IPS-18a (cell line): Measurements from ENCODE around the gene NLK.
"Not testable (repeated sequence)": the region's sequence is repeated elsewhere in the genome, so short reads cannot be mapped to it uniquely, and the experiment has no call there.

Experiments
- H3K27ac ChIP-seq: one replicate; pipeline ENCODE4 v1.5.1; 2013; ENCODE audit warnings: low read length
- H3K27me3 ChIP-seq: one replicate; pipeline ENCODE4 v1.6.1; 2013; ENCODE audit warnings: mild to moderate bottlenecking, low read length; ENCODE audit not compliant: control insufficient read depth, insufficient read depth
- H3K36me3 ChIP-seq: one replicate; pipeline ENCODE4 v1.6.1; 2013; ENCODE audit warnings: low read depth, low read length; ENCODE audit not compliant: control insufficient read depth
- H3K4me1 ChIP-seq: one replicate; pipeline ENCODE4 v1.6.1; 2013; ENCODE audit warnings: low read depth, low read length; ENCODE audit not compliant: control insufficient read depth
- H3K4me3 ChIP-seq: one replicate; pipeline ENCODE4 v1.5.1; 2013; ENCODE audit warnings: low read length
- H3K9ac ChIP-seq: one replicate; pipeline ENCODE4 v1.6.1; 2013; ENCODE audit warnings: mild to moderate bottlenecking, low read length, moderate library complexity
- H3K9me3 ChIP-seq: one replicate; pipeline ENCODE4 v1.6.1; 2013; ENCODE audit warnings: low read depth, low read length; ENCODE audit not compliant: control insufficient read depth

NLK gene

DNA sequence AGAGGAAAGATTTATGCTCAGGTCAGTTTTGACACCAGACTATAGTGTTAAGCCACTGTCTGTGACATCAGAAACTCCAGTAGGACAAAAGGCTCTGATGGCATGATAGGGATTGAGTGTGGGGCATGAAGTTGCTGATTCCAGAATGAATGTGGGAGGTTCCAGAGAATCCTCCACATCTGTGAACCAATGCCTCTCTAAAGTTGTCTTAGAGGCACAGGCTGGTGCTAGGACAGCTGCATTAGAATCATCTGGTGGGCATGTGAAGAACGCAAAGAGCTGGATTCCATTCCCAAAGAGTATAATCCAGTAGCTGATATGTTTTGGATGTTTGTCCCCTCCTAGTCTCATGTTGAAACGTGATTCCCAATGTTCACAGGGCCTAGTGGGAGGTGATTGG lies 32.1 kb upstream of the NLK start:
- no peak overlapping the region for H3K9ac ChIP-seq
- H3K9me3 ChIP-seq: no peaks in the 10 kb centered on the region
- no peak overlapping the region for H3K27ac ChIP-seq
- no peaks in the 10 kb centered on the region for H3K4me1 ChIP-seq
- no peaks in the 10 kb centered on the region for H3K27me3 ChIP-seq
- H3K36me3 ChIP-seq: no peaks in the 10 kb centered on the region
- H3K4me3 ChIP-seq: no peak overlapping the region

DNA sequence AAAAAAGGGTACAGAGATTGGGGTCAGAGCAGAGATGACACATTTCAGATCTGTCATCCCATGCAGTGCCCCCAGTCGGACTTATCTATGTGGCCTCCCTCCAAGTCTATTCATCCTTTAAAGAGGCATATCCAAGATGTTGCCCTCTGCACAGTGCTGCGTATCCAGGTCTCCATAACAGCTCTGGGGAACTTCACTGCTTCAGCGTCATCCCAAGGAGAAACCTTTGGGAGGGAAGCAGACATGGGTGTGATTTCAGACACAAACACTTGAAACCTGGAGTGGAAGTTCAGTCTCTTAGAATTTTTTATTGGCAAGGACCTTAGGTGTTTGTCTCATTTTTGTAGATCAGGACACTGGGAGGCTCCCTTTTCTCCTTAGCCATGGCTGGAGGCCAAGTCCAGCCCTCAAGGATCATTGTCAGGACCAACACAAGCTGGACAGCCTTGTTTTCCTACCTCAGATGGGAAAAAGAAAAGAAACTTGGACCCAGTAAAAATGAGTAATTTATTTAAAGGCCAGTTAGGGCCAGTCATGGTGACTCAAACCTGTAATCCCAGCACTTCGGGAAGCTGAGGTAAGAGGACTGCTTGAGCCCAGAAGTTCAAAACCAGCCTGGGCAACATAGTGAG lies 23.9 kb upstream of the NLK start:
- Histone ChIP-seq H3K27ac (no peak overlapping the region), H3K4me3 (no peak overlapping the region), H3K9ac (no peak overlapping the region), H3K27me3 (no peaks in the 10 kb centered on the region), H3K4me1 (no peaks in the 10 kb centered on the region), H3K9me3 (no peaks in the 10 kb centered on the region), H3K36me3 (no peaks in the 10 kb centered on the region)

DNA sequence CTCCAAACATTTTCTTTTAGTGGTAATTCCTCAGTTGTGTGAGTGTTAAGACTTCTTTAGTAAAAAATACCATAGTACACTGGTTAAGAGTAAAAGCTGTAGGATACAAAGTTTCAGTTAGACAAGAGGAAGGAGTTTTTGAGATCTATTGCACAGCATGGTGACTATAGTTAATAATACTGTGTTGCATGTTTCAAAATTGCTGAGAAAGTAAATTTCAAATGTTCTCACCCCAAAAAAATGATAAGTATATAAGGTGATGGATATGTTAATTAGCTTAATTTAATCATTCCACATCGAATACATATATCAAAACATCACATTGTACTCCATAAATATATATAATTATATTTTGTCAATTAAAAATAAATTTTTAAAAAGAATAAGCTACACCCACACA lies 22.0 kb upstream of the NLK start:
- Histone ChIP-seq H3K4me3 (no peak overlapping the region), H3K27me3 (no peaks in the 10 kb centered on the region), H3K9ac (no peak overlapping the region), H3K4me1 (no peaks in the 10 kb centered on the region), H3K27ac (no peak overlapping the region), H3K36me3 (no peaks in the 10 kb centered on the region), H3K9me3 (no peaks in the 10 kb centered on the region)

DNA sequence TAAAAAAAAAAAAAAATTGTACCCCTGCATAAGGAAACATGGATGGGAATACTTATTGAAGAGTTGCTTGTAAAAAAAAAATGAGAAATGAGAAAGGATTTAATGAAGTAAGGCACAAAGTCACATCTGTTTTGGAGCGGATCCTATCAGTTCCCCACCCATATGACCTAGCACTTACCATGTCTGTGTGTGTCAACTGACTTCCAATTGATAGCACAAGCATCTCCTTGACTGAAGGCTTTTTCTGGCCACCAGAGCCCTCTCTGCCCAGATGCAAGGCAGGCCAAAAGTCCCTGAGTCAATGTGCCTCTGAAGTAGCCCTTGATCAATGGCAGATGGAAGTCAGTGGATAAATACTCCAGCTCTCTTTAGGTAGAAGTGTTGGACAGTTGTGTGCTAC lies 13.4 kb upstream of the NLK start:
- H3K27me3 ChIP-seq: no peaks in the 10 kb centered on the region
- no peaks in the 10 kb centered on the region for H3K4me1 ChIP-seq
- H3K9me3 ChIP-seq: no peaks in the 10 kb centered on the region
- no peaks in the 10 kb centered on the region for H3K36me3 ChIP-seq
- no peak overlapping the region for H3K9ac ChIP-seq
- no peak overlapping the region for H3K27ac ChIP-seq
- no peak overlapping the region for H3K4me3 ChIP-seq

DNA sequence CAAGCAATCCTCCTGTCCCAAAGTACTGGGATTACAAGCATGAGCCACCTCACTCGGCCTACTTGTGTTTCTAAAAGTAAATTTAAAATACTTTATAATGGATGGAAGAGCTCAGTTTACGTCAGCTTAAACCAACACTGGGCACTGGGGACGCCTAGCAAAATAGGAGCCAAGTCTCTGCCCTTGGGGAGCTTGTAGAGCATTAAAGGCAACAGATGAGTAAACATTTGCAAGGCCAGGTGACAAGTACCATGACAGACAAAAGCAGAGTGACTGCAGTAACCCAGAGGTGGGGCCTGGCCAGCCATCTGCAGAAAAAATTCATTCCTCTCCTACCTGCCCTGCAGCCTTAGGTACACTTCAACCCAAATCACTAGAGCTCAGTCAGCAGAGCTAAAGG lies 12.1 kb upstream of the NLK start:
- H3K27ac ChIP-seq: no peak overlapping the region
- H3K4me3 ChIP-seq: no peak overlapping the region

DNA sequence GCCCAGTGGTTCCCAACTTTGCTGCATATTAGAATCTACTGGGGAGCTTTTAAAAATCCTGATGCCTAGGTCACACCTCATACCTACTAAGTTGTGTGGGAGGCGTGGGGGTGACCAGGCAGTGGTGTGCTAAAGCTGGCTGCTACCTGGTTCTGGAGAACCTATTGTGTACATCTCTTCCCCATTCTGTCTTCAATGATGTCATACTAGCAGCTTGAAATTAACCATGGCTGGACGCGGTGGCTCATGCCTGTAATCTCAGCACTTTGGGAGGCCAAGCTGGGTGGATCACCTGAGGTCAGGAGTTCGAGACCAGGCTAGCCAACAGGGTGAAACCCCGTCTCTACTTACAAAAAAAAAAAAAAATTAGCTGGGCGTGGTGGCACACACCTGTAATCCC lies 11.3 kb upstream of the NLK start:
- H3K4me3 ChIP-seq: no peak overlapping the region
- H3K27me3 ChIP-seq: no peaks in the 10 kb centered on the region
- H3K9me3 ChIP-seq: no peaks in the 10 kb centered on the region
- no peaks in the 10 kb centered on the region for H3K36me3 ChIP-seq
- H3K9ac ChIP-seq: no peak overlapping the region
- no peaks in the 10 kb centered on the region for H3K4me1 ChIP-seq
- no peak overlapping the region for H3K27ac ChIP-seq

More for the DNA sequence above, 12.1 kb upstream of the NLK start:
- Histone ChIP-seq H3K27me3 (no peaks in the 10 kb centered on the region), H3K36me3 (no peaks in the 10 kb centered on the region), H3K9me3 (no peaks in the 10 kb centered on the region), H3K9ac (no peak overlapping the region), H3K4me1 (no peaks in the 10 kb centered on the region)

DNA sequence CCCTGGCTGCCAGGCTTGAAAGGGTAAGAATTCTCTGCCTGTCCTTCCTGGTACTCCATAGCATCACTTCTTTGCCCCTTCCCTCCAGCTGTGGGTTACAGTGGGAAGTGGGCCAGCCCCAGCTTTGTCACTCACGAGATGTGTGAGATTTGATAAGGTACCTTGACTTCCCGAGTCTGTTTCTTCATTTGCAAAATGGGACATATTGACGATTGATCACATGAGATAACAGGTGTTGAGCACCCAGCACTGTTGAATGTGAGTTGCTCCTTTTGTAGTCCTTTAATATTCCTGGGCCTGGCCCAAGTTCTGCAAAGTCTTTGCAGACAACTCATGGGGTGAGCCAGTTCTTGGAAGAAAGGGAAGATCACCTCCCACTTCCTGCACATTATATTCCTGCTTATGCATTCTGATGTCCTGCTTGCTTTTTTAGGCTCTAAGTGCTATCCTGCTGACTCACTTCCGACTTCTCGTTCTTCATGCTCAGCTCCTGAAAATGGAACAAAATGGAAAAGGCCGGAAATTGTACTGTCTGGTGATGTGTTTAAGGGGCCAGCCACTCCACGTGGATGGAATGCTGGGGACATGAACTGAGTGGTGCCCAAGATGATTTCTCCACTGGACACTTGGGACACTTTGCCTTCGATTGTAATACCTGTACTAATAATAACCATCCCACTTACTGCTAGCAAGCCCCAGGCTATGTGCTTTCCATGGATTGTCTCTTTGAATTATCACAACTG lies 8.3 kb upstream of the NLK start:
- H3K9ac ChIP-seq: no peak overlapping the region
- H3K9me3 ChIP-seq: no peaks in the 10 kb centered on the region
- no peaks in the 10 kb centered on the region for H3K27me3 ChIP-seq
- H3K36me3 ChIP-seq: no peaks in the 10 kb centered on the region
- no peak overlapping the region for H3K4me3 ChIP-seq
- no peaks in the 10 kb centered on the region for H3K4me1 ChIP-seq
- H3K27ac ChIP-seq: no peak overlapping the region

DNA sequence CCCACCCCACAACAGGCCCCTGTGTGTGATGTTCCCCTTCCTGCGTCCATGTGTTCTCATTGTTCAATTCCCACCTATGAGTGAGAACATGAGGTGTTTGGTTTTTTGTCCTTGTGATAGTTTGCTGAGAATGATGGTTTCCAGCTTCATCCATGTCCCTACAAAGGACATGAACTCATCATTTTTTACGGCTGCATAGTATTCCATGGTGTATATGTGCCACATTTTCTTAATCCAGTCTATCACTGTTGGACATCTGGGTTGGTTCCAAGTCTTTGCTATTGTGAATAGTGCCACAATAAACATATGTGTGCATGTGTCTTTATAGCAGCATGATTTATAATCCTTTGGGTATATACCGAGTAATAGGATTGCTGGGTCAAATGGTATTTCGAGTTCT lies 7.0 kb upstream of the NLK start:
- H3K9ac ChIP-seq, H3K4me3 ChIP-seq, H3K27ac ChIP-seq, H3K9me3 ChIP-seq, H3K36me3 ChIP-seq, H3K27me3 ChIP-seq, H3K4me1 ChIP-seq: not testable (repeated sequence)

DNA sequence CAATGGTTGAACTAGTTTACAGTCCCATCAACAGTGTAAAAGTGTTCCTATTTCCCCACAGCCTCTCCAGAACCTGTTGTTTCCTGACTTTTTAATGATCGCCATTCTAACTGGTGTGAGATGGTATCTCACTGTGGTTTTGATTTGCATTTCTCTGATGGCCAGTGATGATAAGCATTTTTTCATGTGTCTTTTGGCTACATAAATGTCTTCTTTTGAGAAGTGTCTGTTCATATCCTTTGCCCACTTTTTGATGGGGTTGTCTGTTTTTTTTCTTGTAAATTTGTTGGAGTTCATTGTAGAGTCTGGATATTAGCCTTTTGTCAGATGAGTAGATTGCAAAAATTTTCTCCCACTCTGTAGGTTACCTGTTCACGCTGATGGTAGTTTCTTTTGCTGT lies 6.6 kb upstream of the NLK start:
- not testable (repeated sequence) for H3K27me3 ChIP-seq, H3K9me3 ChIP-seq, H3K27ac ChIP-seq, H3K36me3 ChIP-seq, H3K4me3 ChIP-seq, H3K4me1 ChIP-seq, H3K9ac ChIP-seq

DNA sequence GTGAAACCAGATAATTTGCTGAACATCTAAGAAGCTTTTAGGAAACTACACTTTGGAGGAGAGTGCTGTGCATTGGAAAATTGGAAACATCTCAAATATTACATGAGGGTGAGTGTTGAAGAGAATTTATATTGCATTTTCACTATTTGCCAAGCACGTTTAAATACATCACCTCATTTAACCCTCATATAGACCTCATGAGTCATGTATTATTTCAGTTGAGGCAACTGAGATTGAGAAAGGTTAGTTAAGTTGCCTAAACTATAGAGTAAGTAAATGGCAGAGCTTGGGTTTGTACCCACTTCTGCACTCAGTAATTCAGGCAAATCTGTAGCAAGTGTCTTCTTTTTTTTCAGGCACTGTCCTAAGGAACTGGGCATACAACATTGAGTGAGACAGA lies 3.7 kb upstream of the NLK start:
- no peak overlapping the region for H3K4me3 ChIP-seq
- no peak overlapping the region for H3K9ac ChIP-seq
- no peak overlapping the region for H3K27ac ChIP-seq
- peaks cover 12% of the 10 kb centered on the region for H3K4me1 ChIP-seq
- no peaks in the 10 kb centered on the region for H3K9me3 ChIP-seq
- H3K27me3 ChIP-seq: no peaks in the 10 kb centered on the region
- H3K36me3 ChIP-seq: no peaks in the 10 kb centered on the region

DNA sequence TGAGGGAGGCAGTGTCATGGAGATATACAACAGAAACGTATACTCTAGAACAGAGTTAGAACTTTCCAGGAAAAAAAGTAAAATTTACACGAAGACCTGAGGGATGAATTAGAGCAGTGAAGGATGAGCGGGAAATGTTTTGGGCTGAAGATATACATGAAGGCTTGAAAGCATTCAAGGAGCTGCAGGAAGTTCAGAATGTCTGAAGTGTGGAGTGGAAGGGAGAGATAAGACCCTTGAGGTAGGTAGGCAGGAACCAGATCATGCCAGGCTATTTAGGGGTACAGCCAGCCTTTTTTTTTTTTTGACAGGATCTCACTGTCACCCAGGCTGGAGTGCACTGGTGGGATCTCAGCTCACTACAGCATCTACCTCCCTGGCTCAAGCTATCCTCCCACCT lies 3.2 kb upstream of the NLK start:
- Histone ChIP-seq H3K4me3 (no peak overlapping the region), H3K27ac (no peak overlapping the region), H3K27me3 (no peaks in the 10 kb centered on the region), H3K4me1 (peaks cover 16% of the 10 kb centered on the region), H3K36me3 (no peaks in the 10 kb centered on the region), H3K9me3 (no peaks in the 10 kb centered on the region), H3K9ac (no peak overlapping the region)

DNA sequence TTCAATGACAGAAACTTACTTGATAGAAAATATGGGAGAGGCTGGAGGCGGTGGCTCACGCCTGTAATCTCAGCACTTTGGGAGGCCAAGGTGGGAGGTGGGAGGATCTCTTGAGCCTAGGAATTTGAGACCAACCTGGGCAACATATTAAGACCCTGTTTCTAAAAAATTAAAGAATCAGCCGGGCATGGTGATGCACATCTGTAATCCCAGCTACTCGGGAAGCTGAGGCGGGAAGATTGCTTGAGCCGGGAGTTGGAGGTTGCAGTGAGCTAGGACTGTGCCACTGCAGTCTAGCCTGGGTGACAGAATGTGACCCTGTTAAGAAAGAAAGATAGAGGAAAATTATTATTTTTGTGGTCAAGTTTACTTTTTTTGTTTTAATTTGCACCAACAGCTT lies 2.1 kb upstream of the NLK start:
- Histone ChIP-seq H3K4me1 (peaks cover 25% of the 10 kb centered on the region), H3K9ac (no peak overlapping the region), H3K36me3 (no peaks in the 10 kb centered on the region), H3K27me3 (no peaks in the 10 kb centered on the region), H3K4me3 (peak overlapping the region; percentile 65), H3K9me3 (no peaks in the 10 kb centered on the region), H3K27ac (no peak overlapping the region)
